CD4-positive, alpha-beta T cell treated with Interleukin-15 for 1 hour (primary cell): Measurements from ENCODE around the gene MRLN.
"Not testable (repeated sequence)": the region's sequence is repeated elsewhere in the genome, so short reads cannot be mapped to it uniquely, and the experiment has no call there.

ENCODE experiments used
- DNase-seq: peaks from one replicate; pipeline ENCODE4 v3.0.0-alpha.2; 2020

Gene MRLN

DNA sequence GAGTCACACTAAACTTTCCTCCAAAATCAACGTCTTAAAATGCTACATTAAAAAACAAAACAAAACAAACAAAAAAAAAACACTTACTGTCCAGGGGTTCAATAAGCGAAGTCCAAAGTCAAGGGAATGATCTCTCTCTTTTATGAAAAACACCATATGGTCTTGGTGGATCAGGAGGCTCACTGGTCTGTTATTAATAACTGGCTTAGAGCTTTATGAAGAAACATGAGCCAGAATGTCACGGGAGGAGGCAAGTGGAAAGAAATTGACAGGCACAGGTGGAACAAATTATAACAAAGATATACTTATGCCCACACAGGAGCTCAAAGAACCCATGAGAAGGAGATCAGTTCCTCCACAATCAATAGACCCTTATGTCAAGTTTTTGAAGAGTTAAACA is at the start of gene MRLN:
MRLN (minus strand) TSS at position 189 of the 400 bp plus-strand sequence.
- DNase-seq = no peak

- DNase-seq = no peak
Measured at GRCh38 chr10:59801171-59801570, 47.9 kb upstream of the MRLN start.

DNA sequence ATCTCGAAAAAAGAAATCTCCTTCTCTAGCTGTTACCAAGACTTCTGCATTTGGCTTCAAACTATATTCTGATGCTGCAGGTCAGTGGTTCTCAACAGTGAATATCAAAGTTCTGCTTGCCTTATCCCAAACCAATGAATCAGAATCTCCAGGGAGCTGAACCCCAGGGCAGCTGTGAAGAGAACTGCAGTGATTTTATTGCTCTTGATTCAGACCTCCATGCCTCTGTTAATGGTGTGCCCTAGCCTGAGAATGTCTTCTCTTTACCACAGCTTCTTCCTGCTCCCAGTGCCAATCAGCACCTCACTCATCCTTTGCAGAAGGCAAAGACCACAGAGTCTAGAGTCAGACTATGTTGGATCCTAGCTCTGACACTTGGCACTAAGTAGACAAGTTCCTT is 46.2 kb upstream of the MRLN start:
- DNase-seq = no peak

DNA sequence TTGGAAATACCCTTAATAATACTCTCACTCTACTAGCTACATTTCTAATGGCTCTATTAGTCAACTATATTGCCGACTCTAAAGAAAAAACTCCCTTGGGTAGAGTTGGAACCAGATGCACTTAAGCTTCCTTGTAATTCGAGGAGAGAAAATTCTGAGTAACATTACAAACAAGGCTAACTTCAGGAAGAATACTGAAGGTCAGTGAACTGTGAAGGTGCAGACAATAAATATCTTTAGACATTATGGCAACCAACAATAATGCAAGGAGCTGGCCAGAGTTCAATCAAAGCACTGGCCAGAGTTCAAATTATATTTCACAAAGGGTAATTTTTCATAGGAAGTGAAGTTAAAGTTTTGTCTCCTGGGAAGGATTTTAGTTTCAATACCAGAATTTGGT is 40.7 kb upstream of the MRLN start:
- no peak for DNase-seq

DNA sequence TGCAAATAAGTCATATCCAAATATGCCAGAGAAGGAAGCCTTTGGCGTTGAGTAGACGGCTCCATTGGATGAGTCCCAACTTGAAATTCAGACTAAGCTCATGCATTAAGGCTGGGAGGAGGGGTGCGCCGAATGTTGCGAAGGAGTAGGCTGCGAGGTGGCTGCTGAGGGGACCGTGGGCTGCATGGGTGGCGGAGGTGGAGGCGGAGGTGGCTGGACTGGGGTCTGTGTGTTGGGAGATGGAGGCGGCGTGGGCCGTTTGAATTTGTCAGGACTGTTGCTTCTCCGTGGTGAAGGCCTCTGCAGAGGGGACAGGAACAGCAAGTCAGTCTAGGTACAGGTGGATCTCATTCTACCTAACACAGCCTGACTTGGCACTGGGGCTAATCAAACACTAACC is 39.6 kb upstream of the MRLN start:
- DNase-seq = no peak

- no peak for DNase-seq
Measured at GRCh38 chr10:59791601-59792000, 38.3 kb upstream of the MRLN start.

- not testable (repeated sequence) for DNase-seq
Measured at GRCh38 chr10:59790080-59790479, 36.8 kb upstream of the MRLN start.

GRCh38 chr10:59788914-59789313 is 35.7 kb upstream of the MRLN start:
- not testable (repeated sequence) for DNase-seq

DNA sequence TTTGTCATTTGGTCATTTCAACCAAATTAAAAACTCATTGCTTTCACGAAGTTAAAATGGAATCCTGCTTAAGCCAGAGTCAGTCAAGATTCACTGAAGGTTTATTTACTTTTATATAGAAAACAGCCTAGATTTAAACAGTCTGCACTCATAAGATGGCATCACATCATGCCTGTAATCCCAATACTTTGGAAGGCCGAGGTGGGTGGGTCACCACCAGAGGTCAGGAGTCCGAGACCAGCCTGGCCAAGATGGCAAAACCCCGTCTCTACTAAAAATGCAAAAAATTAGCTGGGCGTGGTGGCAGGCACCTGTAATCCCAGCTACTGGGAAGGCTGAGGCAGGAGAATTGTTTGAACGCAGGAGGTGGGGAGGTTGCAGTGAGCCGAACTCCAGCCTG is 33.8 kb upstream of the MRLN start:
- not testable (repeated sequence) for DNase-seq

GRCh38 chr10:59785476-59785875 is 32.2 kb upstream of the MRLN start:
- DNase-seq = not testable (repeated sequence)

GRCh38 chr10:59781511-59781910 is 28.3 kb upstream of the MRLN start:
- DNase-seq = no peak

DNA sequence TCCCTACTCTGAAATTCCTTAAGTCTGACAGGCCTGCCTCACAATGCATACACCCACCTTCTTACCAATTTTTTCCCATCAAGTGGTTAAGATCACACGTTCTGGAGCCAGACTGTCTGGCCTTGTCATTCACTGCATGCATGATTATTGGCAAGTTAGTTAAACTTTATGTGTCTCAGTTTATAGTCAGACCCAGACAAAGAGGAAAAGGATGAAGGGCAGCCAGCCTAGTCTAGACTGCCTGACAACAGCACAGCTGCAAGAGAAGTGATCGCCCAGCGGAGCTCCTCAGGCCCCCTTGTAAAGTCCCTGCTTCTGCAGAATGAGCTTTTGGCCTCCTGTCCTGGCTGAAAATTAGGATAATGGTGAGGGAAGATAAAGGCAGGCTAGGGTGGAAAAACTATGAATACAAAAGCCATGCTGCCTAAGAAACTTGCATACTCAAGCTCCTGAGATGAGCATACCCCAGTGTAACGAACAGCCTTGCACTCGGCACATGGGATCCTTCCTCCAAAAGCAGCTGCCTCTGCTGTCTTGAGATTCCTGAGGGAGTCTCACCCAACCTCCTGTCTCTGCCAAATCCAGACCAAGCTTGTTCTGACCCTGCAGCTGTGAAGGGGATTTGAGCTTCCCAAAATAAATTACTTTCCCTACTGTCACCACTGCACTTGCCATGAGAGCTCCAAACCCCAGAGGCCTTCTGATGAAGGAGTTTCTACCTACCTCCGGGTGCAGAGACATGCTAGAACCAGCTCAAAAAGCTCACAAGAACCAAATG is 26.7 kb upstream of the MRLN start:
- no peak for DNase-seq

GRCh38 chr10:59774451-59774850 is 21.2 kb upstream of the MRLN start:
- DNase-seq = no peak

DNA sequence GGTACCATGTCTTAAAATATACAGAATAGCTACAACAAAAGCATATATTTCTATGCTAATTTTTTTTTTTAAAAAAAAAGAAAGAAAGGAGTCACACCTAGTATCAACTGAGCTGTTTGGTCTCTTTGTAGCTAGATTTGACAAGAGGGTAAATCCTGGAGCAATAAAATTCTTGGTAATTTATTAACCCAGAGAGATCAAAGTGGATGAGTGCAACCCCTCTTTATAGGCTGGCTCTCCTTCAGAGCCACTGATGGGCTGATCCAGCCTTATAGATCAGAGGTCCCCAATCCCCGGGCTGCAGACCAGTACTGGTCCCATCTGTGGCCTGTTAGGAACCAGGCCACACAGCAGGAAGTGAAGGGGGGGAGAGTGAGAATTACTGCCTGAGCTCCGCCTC is 19.8 kb upstream of the MRLN start:
- no peak for DNase-seq

- DNase-seq = no peak
Measured at GRCh38 chr10:59771162-59771807, 18.0 kb upstream of the MRLN start.

DNA sequence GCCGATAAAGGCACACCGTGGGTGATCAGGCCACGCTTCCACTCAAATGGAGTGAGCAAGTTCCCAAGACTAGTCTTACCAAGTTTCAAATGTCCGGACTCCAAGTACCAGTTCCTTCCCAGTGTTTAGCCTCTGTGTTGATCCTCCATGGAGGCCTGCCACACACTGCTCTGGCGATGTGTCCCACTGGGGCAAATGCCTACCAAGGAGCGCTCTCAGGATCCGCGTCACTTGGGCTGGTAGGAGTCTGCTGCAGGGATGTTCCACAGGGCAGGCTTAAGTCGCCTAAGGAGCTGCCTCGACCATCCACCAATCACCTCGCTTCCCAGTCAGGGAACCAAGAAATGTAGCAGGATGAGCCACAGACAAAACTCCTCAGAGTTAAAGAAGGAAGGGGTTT is 17.4 kb upstream of the MRLN start:
- no peak for DNase-seq

DNA sequence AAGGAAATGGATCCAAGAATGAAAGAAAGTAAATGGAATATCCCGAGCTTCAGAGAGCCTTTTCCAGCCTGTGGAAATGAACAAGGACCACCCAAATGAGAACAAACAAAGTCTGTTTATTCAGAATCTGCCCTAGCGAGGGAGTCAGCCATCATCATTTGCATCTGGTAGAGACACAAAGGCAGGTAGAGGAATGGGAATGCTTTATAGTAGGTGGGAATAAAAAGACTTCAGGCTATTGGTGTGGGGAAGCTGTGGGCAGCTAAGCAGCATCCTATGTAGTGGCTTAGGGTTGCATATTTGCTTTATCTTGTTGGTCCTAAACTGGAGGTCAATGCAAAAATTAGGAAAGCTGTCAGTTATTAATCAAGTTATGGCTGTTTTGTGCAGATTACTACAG is 9.2 kb upstream of the MRLN start:
- no peak for DNase-seq

- no peak for DNase-seq
Measured at GRCh38 chr10:59757966-59758365, 4.7 kb upstream of the MRLN start.

DNA sequence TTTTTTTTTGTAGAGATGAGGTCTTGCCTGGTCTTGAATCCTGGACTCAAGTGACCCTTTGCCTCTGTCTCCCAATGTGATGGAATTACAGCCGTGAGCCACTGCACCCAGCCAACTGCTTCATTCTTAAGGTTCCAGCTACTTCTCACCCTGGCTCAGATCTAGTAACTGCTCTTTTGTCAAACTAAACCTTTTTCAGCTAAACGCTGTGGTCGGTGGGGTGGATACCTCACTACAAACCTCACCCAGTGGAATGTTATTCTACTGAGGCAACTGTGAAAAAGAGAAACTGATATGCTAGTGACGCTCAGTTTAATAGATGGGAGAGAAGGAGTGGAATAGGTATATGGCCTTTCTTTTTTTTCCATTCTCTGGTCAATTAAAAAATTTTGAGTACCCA is 1.7 kb upstream of the MRLN start:
- DNase-seq = no peak

- DNase-seq = no peak
Measured at GRCh38 chr10:59752278-59752940, 846 bp downstream of the MRLN start.

DNA sequence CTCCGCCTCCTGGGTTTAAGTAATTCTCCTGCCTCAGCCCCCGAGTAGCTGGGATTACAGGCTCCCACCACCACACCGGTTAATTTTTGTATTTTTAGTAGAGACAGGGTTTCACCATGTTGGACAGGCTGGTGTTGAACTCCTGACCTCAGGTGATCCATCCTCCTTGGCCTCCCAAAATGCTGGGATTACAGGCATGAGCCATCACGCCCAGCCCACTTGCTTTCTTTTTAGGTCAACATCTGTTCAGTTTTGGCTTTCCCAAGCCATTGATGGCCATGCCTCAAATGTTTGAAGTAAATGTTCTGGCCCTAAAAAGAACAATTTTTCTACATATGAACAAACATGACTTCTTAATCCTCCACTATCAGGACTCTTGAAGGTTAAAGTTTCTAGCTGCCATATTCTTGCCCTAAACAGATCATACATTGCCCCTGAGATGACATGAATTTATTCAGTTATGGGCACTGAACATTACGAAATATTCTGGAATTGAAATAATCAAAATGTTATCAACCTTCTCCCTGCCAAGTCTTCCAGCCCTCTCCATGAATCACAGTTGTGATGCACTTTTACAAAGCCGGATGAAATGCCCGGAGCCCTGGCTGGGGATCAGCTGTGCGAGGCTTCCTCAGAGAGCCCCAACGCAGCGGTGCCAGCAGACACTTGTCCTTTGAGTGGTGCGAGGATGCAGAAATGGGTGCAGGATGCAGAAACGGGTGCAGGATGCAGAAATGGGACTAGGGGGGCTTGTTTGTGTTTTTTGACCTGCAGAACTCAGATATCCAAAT is 2.9 kb downstream of the MRLN start:
- DNase-seq = no peak

GRCh38 chr10:59748834-59749233 is 4.4 kb downstream of the MRLN start:
- no peak for DNase-seq

DNA sequence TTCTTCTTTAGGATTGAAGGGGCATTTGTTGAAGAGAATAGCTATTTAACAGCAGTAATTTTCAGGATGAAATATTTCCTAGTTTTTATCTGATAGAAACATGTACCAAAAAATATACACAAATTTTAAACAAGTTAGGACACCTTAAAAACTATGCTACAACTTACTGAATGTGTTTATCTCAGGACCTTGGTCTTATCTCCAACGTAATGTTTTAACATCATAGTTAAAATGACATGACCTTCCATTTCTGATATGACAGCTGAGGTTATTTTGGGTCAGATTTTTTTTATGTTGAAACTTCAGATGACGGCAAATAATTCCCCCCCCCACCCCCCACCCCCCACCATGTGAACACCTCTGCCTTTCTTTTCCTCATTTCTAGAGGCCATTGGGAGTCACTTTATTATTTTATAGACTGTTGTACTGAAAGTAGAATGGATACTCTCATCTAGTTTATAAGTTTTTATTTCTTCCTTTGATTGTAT is 8.0 kb downstream of the MRLN start:
- no peak for DNase-seq
